GM18873 (cell line): ENCODE measurements around the gene THSD7A.

ENCODE experiments used
- ATAC-seq: cut with Tn5 transposase; IDR thresholded peaks from one replicate; pipeline ENCODE4 v1.9.1; 2021; ENCODE audit warnings: mild to moderate bottlenecking, moderate library complexity, moderate number of reproducible peaks; ENCODE audit not compliant: unreplicated experiment, low FRiP score

Gene THSD7A

GRCh38 chr7:11648101-11648500, 183.9 kb downstream of the THSD7A start:
- no peak for ATAC-seq

- no peak for ATAC-seq
Measured at GRCh38 chr7:11642841-11643240, 189.2 kb downstream of the THSD7A start.

DNA sequence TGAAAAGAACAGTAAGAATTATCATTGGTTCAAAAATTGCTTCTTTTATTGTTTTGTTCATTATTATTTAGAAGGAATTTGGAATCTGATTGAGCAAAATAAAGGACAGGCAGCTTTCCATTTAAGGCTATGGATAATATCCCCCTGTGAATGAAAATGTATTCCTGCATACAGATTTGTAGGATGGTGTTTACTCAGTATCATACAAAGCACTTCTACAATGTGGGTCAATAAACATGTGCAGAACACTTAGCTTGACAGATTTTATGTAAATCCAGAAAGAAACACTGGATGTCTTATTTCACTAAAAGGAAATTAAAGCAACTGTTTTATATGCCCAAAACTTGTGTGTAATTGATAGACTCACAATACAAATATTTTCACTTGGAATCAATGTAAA, 189.7 kb downstream of the THSD7A start:
- no peak for ATAC-seq

- ATAC-seq = no peak
Measured at GRCh38 chr7:11638011-11638774, 193.8 kb downstream of the THSD7A start.

- no peak for ATAC-seq
Measured at GRCh38 chr7:11636274-11636673, 195.7 kb downstream of the THSD7A start.

DNA sequence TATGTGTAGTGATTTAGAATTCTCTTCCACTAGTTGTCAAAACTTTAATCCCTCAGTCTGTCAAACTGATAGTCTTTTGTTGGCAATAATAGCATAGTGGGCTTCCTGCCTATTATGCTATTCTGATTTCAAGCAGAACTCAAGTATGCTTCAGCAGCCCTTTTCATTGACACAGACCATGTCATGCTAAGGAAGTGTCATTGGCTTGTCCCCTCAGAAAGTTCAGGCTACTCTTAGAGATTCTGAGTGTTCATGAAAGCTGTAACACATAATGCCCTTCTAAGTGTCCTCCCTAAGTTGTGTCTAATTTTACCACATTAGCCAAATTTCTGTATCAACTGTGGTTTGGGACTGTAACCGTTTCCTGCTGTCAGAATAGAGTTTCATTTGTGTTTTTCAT, 198.7 kb downstream of the THSD7A start:
- ATAC-seq = no peak

DNA sequence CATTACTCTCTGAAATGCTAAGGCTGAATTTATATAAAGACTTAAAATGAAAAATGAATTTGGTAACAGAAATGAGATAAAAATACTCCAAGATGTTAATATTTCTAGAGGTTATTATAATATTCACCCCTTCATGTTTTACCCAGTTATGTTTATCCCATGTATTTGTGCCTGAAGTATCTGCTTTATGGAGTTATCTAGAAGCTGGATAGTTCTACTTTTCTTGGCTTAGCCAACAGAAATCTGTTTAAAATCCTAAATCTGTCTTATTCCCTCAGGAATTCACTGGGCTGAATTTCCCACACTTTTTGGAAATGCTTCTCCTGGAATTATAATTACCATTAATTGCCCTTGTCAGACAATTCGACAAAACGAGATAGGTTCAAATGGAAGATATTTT, 201.6 kb downstream of the THSD7A start:
- ATAC-seq = no peak

GRCh38 chr7:11625669-11626068, 206.3 kb downstream of the THSD7A start:
- no peak for ATAC-seq

DNA sequence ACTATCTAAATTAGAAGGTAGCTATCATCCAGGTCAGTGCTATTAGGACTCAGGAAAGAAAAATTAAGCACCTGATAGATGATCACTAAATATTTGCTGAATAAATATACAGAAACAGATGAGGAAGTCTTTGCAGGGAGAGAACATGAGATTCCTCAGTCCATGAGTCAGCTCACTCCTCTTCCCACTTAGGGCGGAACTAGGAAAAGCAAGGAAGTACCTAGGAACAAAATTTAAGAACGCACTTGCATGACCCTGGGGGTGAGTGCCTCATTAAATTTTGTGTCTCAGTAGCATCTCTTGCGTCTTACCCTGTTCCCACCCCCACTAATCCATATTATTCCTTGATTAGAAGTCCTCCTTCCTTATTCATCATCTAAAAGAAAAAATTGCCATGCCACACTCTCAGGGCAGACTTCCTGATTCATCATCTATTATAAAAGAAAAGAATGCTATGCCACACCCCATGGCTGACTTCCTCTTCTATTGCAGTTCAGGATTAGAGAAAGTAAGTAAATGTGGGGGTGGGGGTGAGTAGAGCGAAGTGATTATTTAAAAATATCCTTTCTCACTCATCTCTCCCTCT, 208.8 kb downstream of the THSD7A start:
- no peak for ATAC-seq

DNA sequence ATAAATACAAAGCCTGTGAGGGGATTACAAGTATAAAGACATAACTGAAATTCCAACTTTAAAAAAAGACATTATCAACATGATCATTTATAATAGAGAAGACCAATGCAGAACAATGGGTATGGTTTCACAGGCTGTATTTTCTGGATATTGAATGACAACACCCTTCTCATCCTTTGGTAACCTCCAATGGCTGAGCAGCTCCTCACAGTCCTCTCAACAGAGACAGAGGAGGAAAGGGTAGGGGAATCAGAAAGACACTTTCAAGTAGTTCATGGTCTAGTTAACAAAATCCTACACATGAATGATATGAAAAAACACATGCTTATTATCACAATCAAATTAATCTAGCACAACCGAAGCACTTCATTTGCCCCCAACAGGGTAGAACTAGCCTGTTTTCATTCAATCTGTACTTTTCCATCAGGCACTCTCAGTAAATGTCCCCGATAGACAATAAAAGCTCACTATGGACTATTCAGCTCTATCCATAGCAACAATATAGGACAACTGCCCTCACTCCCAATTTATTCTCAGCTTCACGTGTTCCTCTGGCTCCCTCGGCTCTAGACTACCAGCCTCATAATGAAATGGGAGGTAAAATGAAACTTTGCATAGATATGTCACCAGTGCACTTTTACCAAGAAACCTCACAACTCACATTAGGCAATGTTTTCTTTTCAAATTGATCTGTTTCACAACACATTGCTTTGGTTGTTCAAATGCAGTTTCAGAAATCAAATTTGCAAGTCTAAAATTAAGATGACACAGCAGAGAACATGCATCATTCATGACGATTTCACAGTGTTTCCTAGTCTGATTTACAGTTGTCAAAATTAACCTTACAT, 211.4 kb downstream of the THSD7A start:
- no peak for ATAC-seq

- ATAC-seq = no peak
Measured at GRCh38 chr7:11616466-11616865, 215.5 kb downstream of the THSD7A start.

- no peak for ATAC-seq
Measured at GRCh38 chr7:11615174-11615573, 216.8 kb downstream of the THSD7A start.

- ATAC-seq = peak; percentile 64
Measured at GRCh38 chr7:11613292-11613930, 218.6 kb downstream of the THSD7A start.

- no peak for ATAC-seq
Measured at GRCh38 chr7:11612737-11613136, 219.3 kb downstream of the THSD7A start.

GRCh38 chr7:11609096-11609670, 222.8 kb downstream of the THSD7A start:
- no peak for ATAC-seq

GRCh38 chr7:11607686-11608085, 224.3 kb downstream of the THSD7A start:
- ATAC-seq = no peak

- ATAC-seq = no peak
Measured at GRCh38 chr7:11605749-11606148, 226.2 kb downstream of the THSD7A start.

- ATAC-seq = no peak
Measured at GRCh38 chr7:11604505-11604904, 227.5 kb downstream of the THSD7A start.

GRCh38 chr7:11601761-11602160, 230.2 kb downstream of the THSD7A start:
- ATAC-seq = no peak

- no peak for ATAC-seq
Measured at GRCh38 chr7:11593322-11593721, 238.7 kb downstream of the THSD7A start.

DNA sequence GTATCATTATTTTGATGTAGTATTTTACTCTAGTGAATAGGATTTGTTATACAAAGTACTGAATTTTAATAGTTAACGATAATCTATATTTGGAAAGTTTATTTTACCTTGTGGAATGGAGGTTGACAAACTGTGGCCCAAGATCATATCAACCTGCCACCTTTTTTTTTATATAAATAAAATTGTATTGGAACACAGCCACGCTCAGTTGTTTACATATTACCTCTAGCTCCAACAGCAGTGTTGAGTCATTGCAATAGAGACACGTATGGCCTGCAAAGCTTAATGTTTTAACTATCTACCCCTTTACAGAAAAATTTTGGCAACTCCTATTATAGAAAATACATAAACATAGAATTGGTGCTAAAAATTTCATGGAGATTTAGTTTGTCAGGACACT, 239.3 kb downstream of the THSD7A start:
- ATAC-seq = no peak
